GM12865 (cell line): ENCODE results near the gene TMEM131.

Experiments
- DNase-seq: peaks from one replicate; pipeline ENCODE4 v3.0.0; 2010; ENCODE audit warnings: low read depth
- H3K4me3 ChIP-seq: 2 replicates; pipeline ENCODE4 v1.5.1; 2011; ENCODE audit warnings: mild to moderate bottlenecking, low read depth, low read length, control low read depth
- TF ChIP-seq, protein P1 (sequence below): IDR thresholded peaks from 2 replicates; pipeline ENCODE4 v1.5.1; 2011; ENCODE audit warnings: low read length, control low read depth, low read depth, inconsistent platforms; ENCODE audit not compliant: insufficient read depth; ENCODE audit errors: missing control alignments

TMEM131 gene

DNA sequence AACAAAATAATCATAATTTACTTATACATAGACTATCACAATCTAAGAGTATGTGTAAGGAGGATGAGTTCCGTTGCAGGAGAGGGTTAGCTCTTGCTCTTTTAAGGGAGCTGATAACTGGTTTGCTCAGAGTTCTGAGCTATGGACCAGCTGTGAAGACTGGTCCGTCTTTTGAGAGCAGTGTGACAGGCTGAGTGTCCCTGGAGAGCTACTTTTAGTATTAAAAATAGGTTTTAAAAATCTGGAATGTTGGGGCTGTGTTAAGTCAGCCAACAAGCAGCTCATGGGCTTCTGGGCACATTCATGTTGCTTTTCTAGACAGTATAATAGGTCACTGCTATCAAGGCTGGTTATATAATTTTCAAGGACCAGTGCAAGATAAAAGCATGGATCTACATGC is 41.5 kb upstream of the TMEM131 start:
- DNase-seq: no peak
- H3K4me3 ChIP-seq: no peak overlapping the region
- TF ChIP-seq, protein P1, sequence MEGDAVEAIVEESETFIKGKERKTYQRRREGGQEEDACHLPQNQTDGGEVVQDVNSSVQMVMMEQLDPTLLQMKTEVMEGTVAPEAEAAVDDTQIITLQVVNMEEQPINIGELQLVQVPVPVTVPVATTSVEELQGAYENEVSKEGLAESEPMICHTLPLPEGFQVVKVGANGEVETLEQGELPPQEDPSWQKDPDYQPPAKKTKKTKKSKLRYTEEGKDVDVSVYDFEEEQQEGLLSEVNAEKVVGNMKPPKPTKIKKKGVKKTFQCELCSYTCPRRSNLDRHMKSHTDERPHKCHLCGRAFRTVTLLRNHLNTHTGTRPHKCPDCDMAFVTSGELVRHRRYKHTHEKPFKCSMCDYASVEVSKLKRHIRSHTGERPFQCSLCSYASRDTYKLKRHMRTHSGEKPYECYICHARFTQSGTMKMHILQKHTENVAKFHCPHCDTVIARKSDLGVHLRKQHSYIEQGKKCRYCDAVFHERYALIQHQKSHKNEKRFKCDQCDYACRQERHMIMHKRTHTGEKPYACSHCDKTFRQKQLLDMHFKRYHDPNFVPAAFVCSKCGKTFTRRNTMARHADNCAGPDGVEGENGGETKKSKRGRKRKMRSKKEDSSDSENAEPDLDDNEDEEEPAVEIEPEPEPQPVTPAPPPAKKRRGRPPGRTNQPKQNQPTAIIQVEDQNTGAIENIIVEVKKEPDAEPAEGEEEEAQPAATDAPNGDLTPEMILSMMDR: no peak

DNA sequence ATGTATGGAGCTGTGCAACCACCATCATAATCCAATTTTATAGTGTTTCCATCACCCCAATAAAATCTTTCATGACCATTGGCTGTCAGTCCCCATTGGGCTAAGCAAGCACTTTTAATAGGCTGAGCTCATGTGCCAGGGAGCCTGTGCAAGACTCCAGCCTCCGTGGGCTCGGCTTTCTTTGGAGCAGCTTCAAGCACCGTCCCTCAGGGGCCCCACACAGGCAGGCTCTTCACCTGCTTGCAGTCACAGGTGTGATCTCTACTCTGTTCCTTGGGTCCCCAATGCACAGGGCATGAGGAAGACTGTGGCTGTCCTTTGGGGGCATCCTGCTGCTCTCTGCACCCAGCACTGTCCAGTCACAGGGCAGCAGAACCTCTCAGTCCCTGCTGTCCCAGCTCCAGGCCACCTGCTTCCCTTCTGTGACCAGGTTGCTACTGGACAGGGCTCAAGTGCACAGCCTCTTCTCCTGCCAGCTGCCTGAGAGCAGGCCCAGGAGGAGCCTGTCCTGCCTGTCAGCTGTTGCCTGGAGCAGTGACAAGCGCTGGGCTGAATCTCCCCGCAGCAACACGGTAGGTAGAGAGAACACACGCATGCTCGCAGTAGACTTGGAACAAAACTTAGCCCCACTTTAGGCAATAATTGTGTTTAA is 40.7 kb upstream of the TMEM131 start:
- TF ChIP-seq, protein P1: no peak
- no peak overlapping the region for H3K4me3 ChIP-seq
- DNase-seq: no peak

DNA sequence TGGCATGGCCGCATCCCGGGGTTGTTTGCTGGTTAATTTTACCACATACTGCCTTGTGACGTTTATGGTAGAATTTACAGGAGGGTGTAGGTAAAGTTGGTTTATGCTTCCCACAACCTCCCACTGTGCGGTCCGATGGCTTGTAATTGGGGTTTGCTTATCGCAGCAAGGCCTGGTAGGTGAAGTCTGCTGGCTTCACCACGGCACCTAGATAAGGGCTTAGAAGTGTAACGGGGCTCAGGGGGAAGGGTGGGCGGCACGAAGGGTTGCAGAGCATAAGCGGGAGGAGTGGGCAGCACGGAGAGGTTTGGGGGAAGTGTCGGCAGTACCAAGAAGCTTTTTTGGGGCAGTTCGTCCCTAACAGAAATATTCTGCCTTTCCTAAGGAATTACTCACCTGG is 39.0 kb upstream of the TMEM131 start:
- H3K4me3 ChIP-seq: no peak overlapping the region
- no peak for DNase-seq
- TF ChIP-seq, protein P1: no peak

DNA sequence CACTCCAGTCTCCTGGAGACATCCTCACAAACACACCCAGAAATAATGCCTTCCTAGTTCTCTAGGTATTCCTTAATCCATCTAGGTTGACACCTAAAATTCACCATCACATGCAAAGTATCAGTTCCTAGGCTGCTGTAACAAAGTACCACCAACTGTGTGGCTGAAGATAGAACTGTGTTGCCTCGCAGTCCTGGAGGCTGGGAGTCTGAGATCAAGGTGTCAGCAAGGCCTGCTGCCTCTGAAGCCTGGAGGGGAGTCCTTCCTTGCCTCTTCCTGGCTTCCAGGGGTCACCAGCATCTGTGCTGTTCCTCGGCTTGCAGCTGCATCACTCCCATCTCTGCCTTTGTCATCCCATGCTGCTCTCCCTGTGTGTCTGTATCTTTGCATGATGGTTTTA is 36.3 kb upstream of the TMEM131 start:
- no peak overlapping the region for H3K4me3 ChIP-seq
- TF ChIP-seq, protein P1: no peak
- no peak for DNase-seq

DNA sequence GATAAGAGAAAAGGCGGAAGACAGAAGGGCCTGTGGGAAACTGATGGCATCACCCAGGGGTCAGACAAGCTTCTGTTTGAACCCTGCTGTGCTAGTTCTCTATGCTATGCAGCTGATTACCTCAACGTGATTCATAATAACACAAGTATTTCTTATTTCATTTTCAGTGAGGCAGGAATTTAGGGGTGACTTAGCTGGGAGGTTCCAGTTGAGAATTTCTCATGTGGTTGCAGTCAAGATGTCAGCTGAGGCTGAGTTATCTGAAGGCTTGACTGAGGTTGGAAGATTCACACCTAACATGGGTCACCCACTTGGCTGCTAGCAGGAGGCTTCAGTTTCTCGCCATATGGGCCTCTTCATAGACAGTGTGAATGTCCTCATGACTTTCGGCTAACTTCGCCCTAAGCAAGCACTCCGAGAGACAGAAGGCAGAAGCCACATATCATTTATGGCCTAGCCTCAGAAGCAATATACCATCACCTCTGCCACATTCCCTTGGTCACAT is 34.0 kb upstream of the TMEM131 start:
- TF ChIP-seq, protein P1: no peak
- no peak overlapping the region for H3K4me3 ChIP-seq
- DNase-seq: no peak

DNA sequence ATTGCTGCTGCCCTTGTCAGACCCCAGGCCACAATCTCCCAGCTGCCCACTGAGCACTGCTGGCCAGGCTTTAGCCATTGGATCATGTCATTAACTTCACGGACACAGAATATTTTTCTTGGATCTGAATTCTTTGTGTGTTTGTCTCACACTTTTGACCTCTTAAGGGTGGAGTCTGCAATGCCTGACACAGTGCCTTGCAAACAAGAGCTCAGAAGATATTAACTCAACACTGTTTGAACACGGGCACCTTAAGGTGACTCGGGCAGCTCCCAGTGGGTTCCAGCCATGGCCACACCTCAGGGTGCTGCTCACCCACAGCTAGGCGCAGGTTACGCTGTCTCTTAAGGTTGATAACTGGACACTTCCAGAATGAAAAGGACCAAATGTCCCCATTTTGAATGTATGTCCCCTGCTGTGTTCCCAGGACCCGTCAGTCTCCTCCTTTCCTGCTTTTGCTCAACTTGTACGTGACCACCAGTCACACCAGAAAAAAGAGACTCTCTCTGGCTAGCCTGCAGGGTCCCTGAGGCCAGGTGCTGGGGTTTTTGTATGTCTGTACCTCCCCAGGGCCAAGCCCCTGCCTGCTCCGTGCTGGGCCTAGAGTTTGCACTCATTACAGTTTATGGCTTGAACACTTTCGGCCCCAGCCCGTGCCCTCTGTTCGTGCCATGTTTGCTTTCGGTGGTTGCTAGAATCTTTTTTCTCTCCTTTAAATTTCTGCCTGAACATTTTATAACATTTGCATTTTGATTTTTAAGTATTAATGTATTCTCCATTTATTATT is 33.4 kb upstream of the TMEM131 start:
- H3K4me3 ChIP-seq: no peak overlapping the region
- DNase-seq: no peak
- TF ChIP-seq, protein P1: no peak
